OCI-LY1 (cell line): ENCODE measurements around the gene CLN6.
"Not testable (repeated sequence)": the region's sequence is repeated elsewhere in the genome, so short reads cannot be mapped to it uniquely, and the experiment has no call there.

ENCODE experiments used
- H2AFZ ChIP-seq: fragments of 200-600 bp; sonication (generic), shearing (Covaris generic); 2 replicates; pipeline ENCODE4 v1.6.0; 2014; ENCODE audit warnings: antibody characterized with exemption, mild to moderate bottlenecking, low read length
- H3F3A ChIP-seq: fragments of 200-600 bp; sonication (generic), shearing (Covaris generic); 2 replicates; pipeline ENCODE4 v1.6.0; 2014; ENCODE audit warnings: mild to moderate bottlenecking, antibody characterized with exemption, low read length, moderate library complexity; ENCODE audit not compliant: insufficient read depth
- H3K27ac ChIP-seq: fragments of 200-600 bp; sonication (generic); 2 replicates; pipeline ENCODE4 v1.5.1; 2014; ENCODE audit warnings: low read length, mixed run types, mild to moderate bottlenecking, low read depth; ENCODE audit not compliant: poor library complexity, severe bottlenecking
- H3K27me3 ChIP-seq: fragments of 200-600 bp; sonication (generic); 2 replicates; pipeline ENCODE4 v1.6.0; 2014; ENCODE audit warnings: antibody characterized with exemption, mild to moderate bottlenecking, low read length, moderate library complexity; ENCODE audit not compliant: insufficient read depth
- H3K36me3 ChIP-seq: fragments of 200-600 bp; sonication (generic); 2 replicates; pipeline ENCODE4 v1.6.1; 2014; ENCODE audit warnings: mild to moderate bottlenecking, antibody characterized with exemption, low read length, moderate library complexity, mixed read lengths; ENCODE audit not compliant: insufficient read depth
- H3K4me1 ChIP-seq: fragments of 200-600 bp; sonication (generic); 2 replicates; pipeline ENCODE4 v1.5.1; 2014; ENCODE audit warnings: mild to moderate bottlenecking, low read length, moderate library complexity; ENCODE audit not compliant: insufficient read depth, severe bottlenecking
- H3K4me2 ChIP-seq: fragments of 200-600 bp; sonication (generic), shearing (Covaris generic); 2 replicates; pipeline ENCODE4 v1.6.1; 2014; ENCODE audit warnings: low read length
- H3K4me3 ChIP-seq: fragments of 200-600 bp; sonication (generic); 2 replicates; pipeline ENCODE4 v1.5.1; 2014; ENCODE audit warnings: low read length, low read depth, mild to moderate bottlenecking, mixed read lengths; ENCODE audit not compliant: poor library complexity, severe bottlenecking
- H3K79me2 ChIP-seq: fragments of 200-600 bp; shearing (Covaris generic); 2 replicates; pipeline ENCODE4 v1.6.1; 2016; ENCODE audit warnings: mixed run types, low read length, mixed read lengths; ENCODE audit not compliant: insufficient read depth
- H3K9ac ChIP-seq: fragments of 200-600 bp; sonication (generic), shearing (Covaris generic); 2 replicates; pipeline ENCODE4 v1.6.1; 2014; ENCODE audit warnings: mild to moderate bottlenecking, low read length, mixed read lengths
- H3K9me2 ChIP-seq: fragments of 200-600 bp; sonication (generic), shearing (Covaris generic); 2 replicates; pipeline ENCODE4 v1.6.1; 2014; ENCODE audit warnings: low read depth, mild to moderate bottlenecking, low read length, mixed read lengths
- H3K9me3 ChIP-seq: fragments of 200-600 bp; shearing (Covaris generic); 2 replicates; pipeline ENCODE4 v1.6.1; 2014; ENCODE audit warnings: low read length, mixed read lengths
- H4K20me1 ChIP-seq: fragments of 200-600 bp; sonication (generic), shearing (Covaris generic); 2 replicates; pipeline ENCODE4 v1.6.0; 2016; ENCODE audit warnings: mild to moderate bottlenecking, low read length; ENCODE audit not compliant: insufficient read depth
- CTCF ChIP-seq: fragments of 200-600 bp; sonication (generic), shearing (Covaris generic); IDR thresholded peaks from 2 replicates; pipeline ENCODE4 v1.5.1; 2017; ENCODE audit warnings: mild to moderate bottlenecking, antibody characterized with exemption, low read length, moderate library complexity, mixed read lengths
- EZH2 ChIP-seq: fragments of 200-600 bp; sonication (generic), shearing (Covaris generic); IDR thresholded peaks from 2 replicates; pipeline ENCODE4 v1.8.0; 2017; ENCODE audit warnings: borderline replicate concordance, mixed run types, mild to moderate bottlenecking, antibody characterized with exemption, low read length, moderate library complexity, mixed read lengths

The CLN6 gene

GRCh38 chr15:68239025-68239424 is 9.5 kb upstream of the CLN6 start:
- no peaks in the 10 kb centered on the region for H4K20me1 ChIP-seq
- no peaks in the 10 kb centered on the region for H3K9me2 ChIP-seq
- H3K27ac ChIP-seq, result no peak overlapping the region
- H3K9me3 ChIP-seq, result no peaks in the 10 kb centered on the region
- TF ChIP-seq EZH2 (no peak), CTCF (no peak)
- H3F3A ChIP-seq, result no peaks in the 10 kb centered on the region
- H3K4me3 ChIP-seq, result no peak overlapping the region
- H3K36me3 ChIP-seq, result no peaks in the 10 kb centered on the region; the same call in 1 of the 2 replicates
- no peak overlapping the region for H3K4me2 ChIP-seq
- no peak overlapping the region for H3K9ac ChIP-seq
- no peaks in the 10 kb centered on the region for H3K27me3 ChIP-seq
- H2AFZ ChIP-seq, result no peak overlapping the region
- H3K4me1 ChIP-seq, result no peaks in the 10 kb centered on the region
- no peaks in the 10 kb centered on the region for H3K79me2 ChIP-seq

GRCh38 chr15:68235022-68235421 is 5.5 kb upstream of the CLN6 start:
- Histone ChIP-seq H3K27ac (no peak overlapping the region), H3K9me2 (no peaks in the 10 kb centered on the region), H3K4me1 (peaks cover 8% of the 10 kb centered on the region), H3K79me2 (no peaks in the 10 kb centered on the region), H3K36me3 (no peaks in the 10 kb centered on the region; the same call in 1 of the 2 replicates), H4K20me1 (no peaks in the 10 kb centered on the region), H3K9me3 (no peaks in the 10 kb centered on the region), H3K4me2 (no peak overlapping the region), H3K9ac (no peak overlapping the region), H2AFZ (no peak overlapping the region), H3K27me3 (no peaks in the 10 kb centered on the region), H3F3A (no peaks in the 10 kb centered on the region), H3K4me3 (no peak overlapping the region)
- TF ChIP-seq EZH2 (no peak), CTCF (no peak)

GRCh38 chr15:68234520-68234919 is 5.0 kb upstream of the CLN6 start:
- H3K4me2 ChIP-seq, H3F3A ChIP-seq, H4K20me1 ChIP-seq, H3K27me3 ChIP-seq, H3K4me3 ChIP-seq, H3K79me2 ChIP-seq, H2AFZ ChIP-seq, H3K27ac ChIP-seq, H3K9me3 ChIP-seq, H3K9ac ChIP-seq, H3K36me3 ChIP-seq, H3K9me2 ChIP-seq: not testable (repeated sequence)
- peaks cover 11% of the 10 kb centered on the region for H3K4me1 ChIP-seq

GRCh38 chr15:68234060-68234459 is 4.5 kb upstream of the CLN6 start:
- Histone ChIP-seq H2AFZ (no peak overlapping the region), H3K4me3 (no peak overlapping the region), H3F3A (no peaks in the 10 kb centered on the region), H3K9ac (no peak overlapping the region), H3K9me2 (no peaks in the 10 kb centered on the region), H3K27me3 (no peaks in the 10 kb centered on the region), H4K20me1 (no peaks in the 10 kb centered on the region), H3K79me2 (no peaks in the 10 kb centered on the region), H3K27ac (no peak overlapping the region), H3K4me2 (no peak overlapping the region), H3K36me3 (no peaks in the 10 kb centered on the region; the same call in 1 of the 2 replicates), H3K9me3 (no peaks in the 10 kb centered on the region), H3K4me1 (peaks cover 11% of the 10 kb centered on the region)
- TF ChIP-seq CTCF (no peak), EZH2 (no peak)
